ACC112 (cell line): ENCODE results near the gene ELP6.

Experiments used
- H2AFZ ChIP-seq: fragments of 200-600 bp; sonication (generic); one replicate; pipeline ENCODE4 v1.6.0; 2017; ENCODE audit warnings: antibody characterized with exemption, low read length; ENCODE audit not compliant: unreplicated experiment
- H3K27ac ChIP-seq: fragments of 200-600 bp; sonication (generic); 2 replicates; pipeline ENCODE4 v1.5.1; 2014; ENCODE audit warnings: low read depth, mild to moderate bottlenecking, antibody characterized with exemption, low read length, moderate library complexity
- H3K27me3 ChIP-seq: fragments of 200-600 bp; sonication (generic); 2 replicates; pipeline ENCODE4 v1.6.1; 2014; ENCODE audit warnings: mild to moderate bottlenecking, antibody characterized with exemption, low read length, moderate library complexity, mixed read lengths; ENCODE audit not compliant: insufficient read depth
- H3K36me3 ChIP-seq: fragments of 200-600 bp; sonication (generic); 2 replicates; pipeline ENCODE4 v1.6.1; 2016; ENCODE audit warnings: mild to moderate bottlenecking, antibody characterized with exemption, low read length, moderate library complexity, mixed read lengths; ENCODE audit not compliant: insufficient read depth
- H3K4me1 ChIP-seq: fragments of 200-600 bp; sonication (generic); one replicate; pipeline ENCODE4 v1.6.1; 2016; ENCODE audit warnings: low read length, mixed read lengths; ENCODE audit not compliant: insufficient read depth, unreplicated experiment, control insufficient read depth
- H3K4me3 ChIP-seq: fragments of 200-600 bp; sonication (generic); 2 replicates; pipeline ENCODE4 v1.5.1; 2014; ENCODE audit warnings: mild to moderate bottlenecking, low read depth, low read length
- H3K79me2 ChIP-seq: fragments of 200-600 bp; sonication (generic); one replicate; pipeline ENCODE4 v1.6.0; 2016; ENCODE audit warnings: low read length; ENCODE audit not compliant: control insufficient read depth, unreplicated experiment, insufficient read depth

The ELP6 gene, protein sequence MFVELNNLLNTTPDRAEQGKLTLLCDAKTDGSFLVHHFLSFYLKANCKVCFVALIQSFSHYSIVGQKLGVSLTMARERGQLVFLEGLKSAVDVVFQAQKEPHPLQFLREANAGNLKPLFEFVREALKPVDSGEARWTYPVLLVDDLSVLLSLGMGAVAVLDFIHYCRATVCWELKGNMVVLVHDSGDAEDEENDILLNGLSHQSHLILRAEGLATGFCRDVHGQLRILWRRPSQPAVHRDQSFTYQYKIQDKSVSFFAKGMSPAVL

DNA sequence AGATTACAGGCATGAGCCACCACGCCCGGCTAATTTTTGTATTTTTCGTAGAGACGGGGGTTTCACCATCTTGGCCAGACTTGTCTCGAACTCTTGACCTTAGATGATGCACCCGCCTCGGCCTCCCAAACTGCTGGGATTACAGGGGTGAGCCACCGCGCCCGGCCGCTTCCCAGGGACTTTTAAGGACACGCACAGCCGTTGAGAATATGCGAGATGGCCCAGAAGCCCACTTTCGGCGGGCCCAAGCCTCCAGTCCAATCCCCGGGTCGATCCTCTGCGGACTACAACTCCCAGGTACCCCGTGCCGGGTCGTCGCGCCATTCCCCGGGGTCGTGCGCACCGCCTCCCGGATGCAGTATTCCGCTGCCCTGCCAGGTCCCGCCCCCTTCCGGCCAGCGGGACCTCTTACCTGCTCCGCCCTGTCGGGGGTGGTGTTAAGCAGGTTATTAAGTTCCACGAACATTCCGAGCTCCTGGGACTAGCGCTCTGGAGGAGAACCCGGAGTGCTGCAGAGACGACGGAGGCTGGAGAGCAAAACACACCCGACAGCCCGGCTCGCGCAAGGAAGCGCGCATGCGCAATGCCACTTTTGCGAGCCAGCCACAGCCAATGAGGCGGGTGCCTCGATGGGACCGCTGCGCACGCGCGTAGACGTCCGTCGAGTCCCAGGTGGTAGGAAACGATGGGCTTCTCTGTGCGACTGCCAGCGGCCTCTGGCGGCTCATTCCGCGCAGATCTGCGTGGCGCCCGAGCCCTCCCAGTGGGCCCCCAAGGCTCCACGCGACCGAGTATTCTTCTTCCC is at the start of gene ELP6:
TSS of gene ELP6 (minus strand) at position 588 of the 805 bp plus-strand sequence. CDS start at position 466, 122 bp downstream.
- Histone ChIP-seq H3K79me2 (peaks cover 24% of the 10 kb centered on the region), H3K4me3 (peak within 1 kb of the TSS; percentile 86), H3K36me3 (peaks cover 12% of the 10 kb centered on the region), H3K27me3 (no peaks in the 10 kb centered on the region), H3K27ac (peak within 1 kb of the TSS; percentile 87), H3K4me1 (peaks cover 7% of the 10 kb centered on the region), H2AFZ (peak within 1 kb of the TSS; percentile 96)

DNA sequence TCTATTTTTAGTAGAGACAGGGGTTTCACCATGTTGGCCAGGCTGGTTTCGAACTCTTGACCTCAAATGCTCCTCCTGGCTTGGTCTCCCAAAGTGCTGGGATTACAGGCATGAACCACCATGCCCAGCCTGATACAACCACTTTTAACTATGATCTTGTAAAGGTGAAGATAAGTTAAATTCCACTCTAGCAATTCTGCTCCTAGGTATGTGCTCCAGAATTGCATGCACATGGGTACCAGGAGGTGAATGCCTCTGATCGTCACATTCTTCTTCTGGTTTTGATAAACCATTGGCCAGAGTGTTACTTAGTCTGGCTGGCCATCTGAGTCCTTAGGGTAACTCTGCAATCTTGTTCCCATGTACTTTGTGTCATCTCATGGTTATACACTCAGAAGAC is 42.8 kb upstream of the ELP6 start:
- Histone ChIP-seq H2AFZ (no peak overlapping the region), H3K79me2 (no peaks in the 10 kb centered on the region), H3K36me3 (no peaks in the 10 kb centered on the region), H3K27ac (no peak overlapping the region), H3K27me3 (peaks cover 19% of the 10 kb centered on the region), H3K4me1 (no peaks in the 10 kb centered on the region), H3K4me3 (no peak overlapping the region)

DNA sequence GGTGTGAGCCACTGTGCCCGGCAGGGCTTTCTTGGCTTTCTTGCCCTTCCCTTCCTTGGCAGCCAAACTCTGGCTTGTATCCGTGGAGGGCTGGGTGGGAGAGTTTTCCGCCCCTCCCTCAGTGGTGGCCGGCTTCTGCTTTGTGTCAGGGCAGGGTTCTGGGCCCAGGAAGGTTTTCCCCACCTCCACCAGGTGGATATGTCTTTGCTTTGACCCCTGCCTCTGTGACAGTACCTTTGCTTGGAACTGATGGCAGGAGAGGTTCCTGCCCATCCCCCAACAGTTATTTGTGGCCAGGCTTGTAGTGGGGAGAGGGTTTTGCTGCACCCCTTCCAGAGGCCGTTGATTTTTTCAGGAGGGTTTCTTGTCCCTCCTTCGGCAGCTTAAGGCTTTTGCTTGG is 40.8 kb upstream of the ELP6 start:
- no peak overlapping the region for H3K27ac ChIP-seq
- H3K4me1 ChIP-seq, result no peaks in the 10 kb centered on the region
- H2AFZ ChIP-seq, result no peak overlapping the region
- no peaks in the 10 kb centered on the region for H3K36me3 ChIP-seq
- peaks cover 32% of the 10 kb centered on the region for H3K27me3 ChIP-seq
- H3K4me3 ChIP-seq, result no peak overlapping the region
- H3K79me2 ChIP-seq, result no peaks in the 10 kb centered on the region

DNA sequence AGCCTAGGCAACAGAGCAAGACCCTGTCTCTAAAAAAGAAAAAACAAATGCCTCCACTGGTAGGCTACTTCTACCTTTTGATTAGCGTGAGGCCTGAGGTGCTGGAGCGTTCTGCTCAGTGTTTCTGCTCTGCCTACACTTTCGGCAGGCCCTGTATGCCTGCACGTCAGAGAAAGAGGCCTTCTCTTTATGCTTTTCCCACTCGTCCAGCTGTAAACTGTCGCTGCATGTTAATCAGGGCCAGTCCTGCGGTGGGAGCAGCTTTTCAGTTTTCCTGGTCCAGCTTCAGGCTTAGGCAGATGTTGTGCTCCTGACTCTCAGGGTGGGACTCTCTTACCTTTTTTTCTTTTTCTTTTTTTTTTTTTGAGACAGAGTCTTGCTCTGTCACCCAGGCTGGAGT is 39.9 kb upstream of the ELP6 start:
- Histone ChIP-seq H3K27ac (no peak overlapping the region), H3K4me3 (no peak overlapping the region), H3K79me2 (no peaks in the 10 kb centered on the region), H3K4me1 (no peaks in the 10 kb centered on the region), H3K27me3 (peaks cover 38% of the 10 kb centered on the region), H2AFZ (no peak overlapping the region), H3K36me3 (no peaks in the 10 kb centered on the region)

DNA sequence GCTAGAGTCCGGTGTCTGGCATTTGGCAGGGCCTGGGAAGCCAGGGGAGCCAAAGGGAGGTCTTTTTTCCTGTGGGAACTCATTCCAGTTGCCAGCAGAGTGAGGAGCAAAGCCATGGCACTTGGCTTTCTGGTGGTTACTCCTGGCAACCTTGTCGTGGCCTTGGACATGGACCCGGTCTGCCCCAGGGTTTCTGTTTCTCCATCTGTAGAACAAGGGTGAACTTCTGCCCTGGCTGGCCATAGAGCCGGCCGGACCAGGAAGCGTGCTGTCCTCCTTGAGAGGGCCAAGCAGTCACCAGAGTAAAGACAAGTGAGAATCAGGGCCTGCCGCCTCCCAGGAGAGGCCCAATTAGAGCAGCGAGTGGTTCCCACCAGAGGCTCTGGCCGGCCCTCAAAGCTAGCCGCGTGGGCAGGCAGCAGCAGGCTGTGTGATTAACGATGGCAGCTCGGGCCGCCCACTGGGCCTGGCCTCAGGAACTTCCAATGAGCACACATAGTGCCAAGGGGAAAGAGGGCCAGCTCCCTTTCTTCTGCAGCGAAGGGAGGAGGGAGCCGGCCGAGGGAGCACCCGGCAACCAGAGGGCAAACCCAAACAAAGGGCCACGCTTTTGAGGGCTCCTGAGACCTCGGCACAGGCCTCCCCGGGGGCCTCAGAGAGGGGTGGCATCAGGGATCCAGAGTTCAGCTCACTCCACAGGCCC is 29.1 kb upstream of the ELP6 start:
- Histone ChIP-seq H3K4me1 (no peaks in the 10 kb centered on the region), H3K27ac (no peak overlapping the region), H3K4me3 (no peak overlapping the region), H3K36me3 (no peaks in the 10 kb centered on the region), H3K79me2 (no peaks in the 10 kb centered on the region), H2AFZ (no peak overlapping the region), H3K27me3 (peaks cover 4% of the 10 kb centered on the region)

DNA sequence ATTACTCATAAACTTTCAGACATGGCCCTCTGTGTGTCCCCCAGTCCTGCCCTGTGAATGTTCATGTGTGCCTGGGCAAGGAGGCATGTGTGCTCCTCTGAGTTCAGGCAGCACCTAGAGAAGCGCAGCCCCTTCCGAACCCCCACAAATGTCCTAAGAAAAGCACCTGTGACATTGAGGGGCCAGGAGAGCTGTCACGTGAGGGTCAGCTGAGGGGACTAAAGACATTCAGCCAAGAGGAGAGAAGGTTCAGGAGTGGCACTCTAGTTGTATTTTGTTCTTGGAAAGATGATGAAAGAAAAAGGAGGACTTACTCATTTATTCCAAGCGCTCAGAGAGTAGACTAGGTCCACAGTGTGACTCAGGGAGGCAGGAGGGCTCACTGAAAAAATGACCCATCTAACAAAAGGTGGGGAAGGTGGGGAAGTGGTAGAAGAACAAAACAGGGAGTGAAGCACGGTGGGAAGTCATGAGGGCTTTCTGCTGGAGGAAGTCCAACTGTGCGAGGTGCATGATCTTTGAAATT is 28.1 kb upstream of the ELP6 start:
- H3K36me3 ChIP-seq, result no peaks in the 10 kb centered on the region
- H3K27me3 ChIP-seq, result no peaks in the 10 kb centered on the region
- no peaks in the 10 kb centered on the region for H3K79me2 ChIP-seq
- no peak overlapping the region for H3K27ac ChIP-seq
- H3K4me3 ChIP-seq, result no peak overlapping the region
- no peaks in the 10 kb centered on the region for H3K4me1 ChIP-seq
- H2AFZ ChIP-seq, result no peak overlapping the region

DNA sequence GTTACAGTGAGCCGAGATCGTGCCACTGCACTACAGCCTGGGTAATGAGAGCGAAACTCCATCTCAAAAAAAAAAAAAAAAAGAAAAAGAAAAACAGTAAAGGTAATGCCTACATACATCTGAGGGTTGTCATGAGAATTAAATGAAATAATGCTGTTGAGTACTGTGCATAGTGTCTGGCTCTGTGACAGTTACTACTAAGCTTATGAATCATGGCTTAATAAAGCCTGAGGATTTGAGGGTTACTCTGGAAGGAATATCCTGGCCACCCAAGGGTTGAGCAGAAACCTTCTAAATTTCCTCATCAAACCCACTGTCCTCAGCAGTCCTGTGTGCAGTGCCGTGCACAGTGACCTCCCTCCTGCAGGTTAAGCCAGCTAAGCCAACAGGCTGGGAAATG is 26.8 kb upstream of the ELP6 start:
- H3K4me3 ChIP-seq, result no peak overlapping the region
- H3K27me3 ChIP-seq, result no peaks in the 10 kb centered on the region
- H2AFZ ChIP-seq, result no peak overlapping the region
- H3K4me1 ChIP-seq, result no peaks in the 10 kb centered on the region
- no peaks in the 10 kb centered on the region for H3K79me2 ChIP-seq
- H3K27ac ChIP-seq, result no peak overlapping the region
- no peaks in the 10 kb centered on the region for H3K36me3 ChIP-seq

DNA sequence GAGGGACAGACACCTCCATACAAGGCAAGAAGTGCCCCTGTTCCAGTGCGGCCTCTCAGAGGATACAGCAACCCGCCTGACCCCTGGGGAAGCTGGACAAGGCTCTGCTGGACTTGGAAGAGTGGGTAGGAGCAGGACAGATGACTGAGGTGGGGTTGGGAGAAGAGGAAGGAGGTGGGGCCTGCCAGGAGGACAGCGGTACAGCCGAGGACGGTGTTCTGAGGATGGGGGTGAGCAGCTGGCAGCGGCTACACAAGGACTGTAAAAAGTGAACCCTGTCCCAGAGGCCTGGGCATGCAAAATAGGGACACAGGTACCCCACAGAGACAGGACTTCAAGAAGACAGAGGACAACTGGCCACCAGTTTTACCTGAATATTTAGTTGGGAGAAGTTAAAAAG is 23.5 kb upstream of the ELP6 start:
- Histone ChIP-seq H3K27me3 (peaks cover 4% of the 10 kb centered on the region; the same call in 1 of the 2 replicates), H3K36me3 (no peaks in the 10 kb centered on the region), H3K4me1 (no peaks in the 10 kb centered on the region), H3K27ac (no peak overlapping the region), H3K4me3 (no peak overlapping the region), H2AFZ (no peak overlapping the region), H3K79me2 (no peaks in the 10 kb centered on the region)

DNA sequence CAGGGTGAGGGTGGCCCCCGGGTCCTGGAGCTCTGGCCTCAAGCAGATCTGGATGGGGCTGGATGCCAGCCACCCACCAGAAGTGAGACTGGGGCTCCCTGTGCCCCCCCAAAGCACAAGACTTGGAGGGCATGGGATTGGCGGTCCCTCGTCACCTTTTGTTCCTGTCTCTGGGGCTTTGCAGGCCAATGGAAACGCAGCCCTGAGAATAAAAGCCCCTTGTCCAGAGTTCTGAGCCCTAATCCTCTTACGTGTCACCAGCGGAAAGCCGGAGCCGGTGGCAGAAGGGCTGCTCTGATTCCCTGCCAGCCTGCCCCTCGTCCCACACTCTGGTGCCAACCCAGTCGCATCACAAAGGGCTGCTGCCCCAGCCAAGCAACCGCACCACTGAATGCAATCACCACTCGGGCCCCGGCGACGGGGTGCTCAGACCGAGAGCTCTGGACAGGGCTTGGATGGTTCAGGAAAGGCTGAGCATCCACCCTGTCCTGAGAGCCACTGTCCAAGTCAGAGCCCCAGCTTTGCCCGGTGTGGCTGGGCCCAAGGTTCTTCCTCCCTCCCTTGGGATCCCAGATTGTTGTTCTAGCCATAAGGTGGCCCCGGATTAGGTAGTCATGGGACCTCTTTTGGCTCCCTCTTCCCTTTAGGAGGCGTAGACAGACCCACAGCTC is 22.8 kb upstream of the ELP6 start:
- Histone ChIP-seq H2AFZ (no peak overlapping the region), H3K4me3 (no peak overlapping the region), H3K4me1 (no peaks in the 10 kb centered on the region), H3K36me3 (no peaks in the 10 kb centered on the region), H3K79me2 (no peaks in the 10 kb centered on the region), H3K27me3 (peaks cover 4% of the 10 kb centered on the region; the same call in 1 of the 2 replicates), H3K27ac (no peak overlapping the region)

DNA sequence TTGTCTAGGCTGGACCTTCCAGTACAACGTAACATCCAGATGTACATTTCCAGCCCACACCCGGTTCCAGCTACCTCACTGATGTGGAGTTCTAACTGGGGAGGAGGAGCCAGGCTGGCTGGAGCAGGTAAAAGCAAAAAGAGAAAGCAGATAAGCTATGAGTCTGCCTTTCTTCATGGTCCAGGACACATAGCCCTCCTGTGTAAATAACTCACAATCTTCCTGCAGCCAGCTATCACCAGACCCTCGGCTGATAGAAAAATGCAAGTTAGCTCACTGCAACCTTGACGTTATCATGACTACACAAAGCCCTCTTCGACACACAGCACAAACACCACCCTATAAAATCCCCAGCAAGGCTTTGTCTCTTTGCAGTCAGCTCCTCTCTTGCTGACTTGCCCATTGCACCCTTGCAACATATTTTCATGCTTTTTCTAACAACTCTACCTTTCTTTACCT is 20.5 kb upstream of the ELP6 start:
- Histone ChIP-seq H3K27ac (no peak overlapping the region), H3K4me3 (no peak overlapping the region), H3K4me1 (no peaks in the 10 kb centered on the region), H2AFZ (no peak overlapping the region), H3K36me3 (no peaks in the 10 kb centered on the region), H3K79me2 (no peaks in the 10 kb centered on the region), H3K27me3 (peaks cover 4% of the 10 kb centered on the region; the same call in 1 of the 2 replicates)
